ENCODE measurements around the gene PCP4. TPM values are rescaled to one million over a fixed set of nuclear protein-coding genes. Genes with fewer than 3 reads are reported as not detected.

Gene PCP4
- total RNA-seq, 1 experiment from 2014 or later = 0.77 TPM

- no peak overlapping the region for H3K4me2 ChIP-seq (ENCODE audit: insufficient read depth, insufficient read length, low read length)
- H2AFZ ChIP-seq (ENCODE audit: low read length) = no peak overlapping the region
- H3K4me1 ChIP-seq (ENCODE audit: insufficient read depth, low read length) = no peaks in the 10 kb centered on the region
- H3K27me3 Mint-ChIP-seq (ENCODE audit: low read depth) = no peaks in the 10 kb centered on the region
- no peak overlapping the region for H4K91ac ChIP-seq (ENCODE audit: insufficient read length, low read depth, low read length)
- H2BK15ac ChIP-seq (ENCODE audit: low read depth, low read length) = no peak overlapping the region
- DNase-seq = no peak
- H2BK20ac ChIP-seq (ENCODE audit: low read depth, low read length, poor library complexity, severe bottlenecking) = no peak overlapping the region
- H4K8ac ChIP-seq (replicated peaks; ENCODE audit: insufficient read length, low read depth, low read length) = no peak overlapping the region
- H3K56ac ChIP-seq (ENCODE audit: insufficient read length, low read depth, low read length) = no peak overlapping the region
- H4K5ac ChIP-seq (ENCODE audit: insufficient read length, low read depth, low read length) = no peak overlapping the region
- no peak overlapping the region for H2BK5ac ChIP-seq (ENCODE audit: insufficient read length, low read length)
- no peak overlapping the region for H3K9ac ChIP-seq (ENCODE audit: extremely low read depth, insufficient read length, low read length)
- no peaks in the 10 kb centered on the region for H3K27me3 ChIP-seq (ENCODE audit: insufficient read depth, low read length)
- no peaks in the 10 kb centered on the region for H4K20me1 ChIP-seq (ENCODE audit: control insufficient read depth, insufficient read depth, insufficient read length)
- no peak overlapping the region for H3K14ac ChIP-seq (ENCODE audit: insufficient read depth, low read length)
- H3K27ac Mint-ChIP-seq = no peak overlapping the region
- no peak overlapping the region for H2BK120ac ChIP-seq (ENCODE audit: low read depth, low read length, poor library complexity, severe bottlenecking)
- no peaks in the 10 kb centered on the region for H3K9me3 ChIP-seq (ENCODE audit: control insufficient read depth, low read depth, low read length)
- H3K4ac ChIP-seq (ENCODE audit: low read depth, low read length) = no peak overlapping the region
- H3K4me1 Mint-ChIP-seq = no peaks in the 10 kb centered on the region
- no peak overlapping the region for H3K23ac ChIP-seq (ENCODE audit: insufficient read length, low read depth, low read length)
- peaks cover 3 to 7% of the 10 kb centered on the region in 2 experiments for H3K9me3 Mint-ChIP-seq
- H3K23me2 ChIP-seq (ENCODE audit: insufficient read length, low read depth, low read length, poor library complexity, severe bottlenecking) = no peaks in the 10 kb centered on the region
- no peak overlapping the region for H2BK12ac ChIP-seq (ENCODE audit: insufficient read length, low read depth, low read length)
- H3K4me3 Mint-ChIP-seq = no peak overlapping the region
- H3K27ac ChIP-seq (ENCODE audit: insufficient read length, low read depth, low read length) = no peak overlapping the region
- no peaks in the 10 kb centered on the region for H3K79me1 ChIP-seq (ENCODE audit: insufficient read depth, low read depth, low read length, poor library complexity, severe bottlenecking)
- no peak overlapping the region for H2AK5ac ChIP-seq (ENCODE audit: insufficient read length, low read length)
- TF ChIP-seq CTCF (conservative IDR thresholded peaks at IDR 0.05) = no peak
- no peak overlapping the region for H3T11ph ChIP-seq (ENCODE audit: low read length)
- H3K36me3 Mint-ChIP-seq (ENCODE audit: insufficient read depth in 1 of 3, low read depth in 3 of 3) = no peaks in the 10 kb centered on the region; a peak in 2 of 7 replicates
- no peak overlapping the region for H3K18ac ChIP-seq (ENCODE audit: insufficient read length, low read depth, low read length)
- no CpG with 5 or more reads among the region's 3 CpGs for WGBS (ENCODE audit: extremely low coverage, insufficient read length, low lambda C conversion rate)
- no peaks in the 10 kb centered on the region for H3K79me2 ChIP-seq (ENCODE audit: insufficient read depth, low read length)
These were observed 45.2 kb upstream of the PCP4 start for GRCh38 chr21:39822042-39822441.

Data from H9 (cell line).